HepG2 (cell line): ENCODE data around the gene ITGA2. TPM values are rescaled to one million over a fixed set of nuclear protein-coding genes. Genes with fewer than 3 reads are reported as not detected.

Experiments used
- BHLHE40 ChIP-seq: IDR thresholded peaks from 2 replicates; pipeline ENCODE4 v1.6.1; 2011; ENCODE audit warnings: low read length, improper control_type of control experiment
- MAFG ChIP-seq: sonication (generic); formaldehyde crosslinking; IDR thresholded peaks from 2 replicates; pipeline ENCODE4 v1.5.1; 2020; ENCODE audit warnings: mild to moderate bottlenecking, missing genetic modification reagents
- NONO ChIP-seq, 2 experiments: fragments of 450-650 bp in 1 of 2; sonication (generic) in 1 of 2; formaldehyde crosslinking in 1 of 2; IDR thresholded peaks in 1 of 2; conservative IDR thresholded peaks in 1 of 2; 2 replicates each; pipeline versions ENCODE4 v1.6.1 to v1.8.0; 2017 to 2022; ENCODE audit warnings: mild to moderate bottlenecking in 1 of 2, missing genetic modification reagents in 1 of 2, moderate library complexity in 1 of 2
- SNAI1 ChIP-seq: sonication (generic); formaldehyde crosslinking; IDR thresholded peaks from 2 replicates; pipeline ENCODE4 v1.5.0; 2020; ENCODE audit warnings: mild to moderate bottlenecking, missing genetic modification reagents, borderline replicate concordance
- XBP1 ChIP-seq: sonication (generic); formaldehyde crosslinking; IDR thresholded peaks from 2 replicates; pipeline ENCODE4 v1.5.0; 2020; ENCODE audit warnings: missing genetic modification reagents
- YY1 ChIP-seq: IDR thresholded peaks from 2 replicates; pipeline ENCODE4 v1.6.1; 2011; ENCODE audit warnings: low read length, low read depth, moderate library complexity, mild to moderate bottlenecking; ENCODE audit not compliant: insufficient read depth, insufficient replicate concordance
- ZBTB10 ChIP-seq: sonication (generic); formaldehyde crosslinking; IDR thresholded peaks from 2 replicates; pipeline ENCODE4 v1.4.0; 2020; ENCODE audit warnings: missing genetic modification reagents, borderline replicate concordance
- ZBTB39 ChIP-seq: sonication (generic); formaldehyde crosslinking; IDR thresholded peaks from 2 replicates; pipeline ENCODE4 v1.5.0; 2020; ENCODE audit warnings: missing genetic modification reagents
- ZNF224 ChIP-seq: sonication (generic); formaldehyde crosslinking; IDR thresholded peaks from 2 replicates; pipeline ENCODE4 v1.5.0; 2020; ENCODE audit warnings: mild to moderate bottlenecking, missing genetic modification reagents
- ZNF496 ChIP-seq: sonication (generic); formaldehyde crosslinking; IDR thresholded peaks from 2 replicates; pipeline ENCODE4 v1.8.1; 2023; ENCODE audit warnings: mild to moderate bottlenecking, moderate library complexity, missing genetic modification reagents; ENCODE audit not compliant: insufficient replicate concordance
- ZNF839 ChIP-seq: sonication (generic); formaldehyde crosslinking; IDR thresholded peaks from 2 replicates; pipeline ENCODE4 v1.4.0; 2020; ENCODE audit warnings: missing genetic modification reagents, mild to moderate bottlenecking, borderline replicate concordance
- ZSCAN31 ChIP-seq: sonication (generic); formaldehyde crosslinking; IDR thresholded peaks from 2 replicates; pipeline ENCODE4 v1.5.0; 2020; ENCODE audit warnings: low read depth, mild to moderate bottlenecking, missing genetic modification reagents
- polyA plus RNA-seq, 8 experiments: library from polyadenylated mRNA; depleted of rRNA in 3 of 8; stranded (reverse) in 7 of 8; unstranded in 1 of 8; fragments of >200 nt; fragmentation: Illumina TruSeq in 4 of 8; extraction: Trizol in 4 of 8; gene quantifications; 2 replicates each; pipeline versions ENCODE4 v1.2.1 to v1.2.3, GENCODE V29; 2011 to 2016; ENCODE audit warnings: low read depth in 4 of 8, missing spikeins in 1 of 8, mixed read lengths in 1 of 8; ENCODE audit not compliant: insufficient read depth in 1 of 8
- total RNA-seq, 5 experiments: library from RNA; depleted of rRNA; stranded (reverse); fragments of >200 nt; fragmentation: Illumina TruSeq; extraction: Trizol; gene quantifications; 2 replicates each; pipeline ENCODE4 v1.2.3, GENCODE V29; 2016; ENCODE audit warnings: low read depth in 1 of 5
- TF ChIP-seq, protein P1 (sequence below): sonication (generic); formaldehyde crosslinking; IDR thresholded peaks from 2 replicates; pipeline ENCODE4 v1.4.0; 2020; ENCODE audit warnings: mild to moderate bottlenecking, missing genetic modification reagents
- TF ChIP-seq, protein P2 (sequence below): sonication (generic); formaldehyde crosslinking; IDR thresholded peaks from 2 replicates; pipeline ENCODE4 v1.5.1; 2020; ENCODE audit warnings: missing genetic modification reagents, mild to moderate bottlenecking, borderline replicate concordance
- TF ChIP-seq, protein P3 (sequence below): sonication (generic); formaldehyde crosslinking; IDR thresholded peaks from 2 replicates; pipeline ENCODE4 v1.8.1; 2022; ENCODE audit warnings: low read depth, mild to moderate bottlenecking, missing genetic modification reagents

ITGA2 gene
- total and polyA plus RNA-seq, 2 of the 13 experiments (the other 11 are each of a cell fraction or from before 2014, with no cell fraction given): 15.8 to 58.3 TPM

DNA sequence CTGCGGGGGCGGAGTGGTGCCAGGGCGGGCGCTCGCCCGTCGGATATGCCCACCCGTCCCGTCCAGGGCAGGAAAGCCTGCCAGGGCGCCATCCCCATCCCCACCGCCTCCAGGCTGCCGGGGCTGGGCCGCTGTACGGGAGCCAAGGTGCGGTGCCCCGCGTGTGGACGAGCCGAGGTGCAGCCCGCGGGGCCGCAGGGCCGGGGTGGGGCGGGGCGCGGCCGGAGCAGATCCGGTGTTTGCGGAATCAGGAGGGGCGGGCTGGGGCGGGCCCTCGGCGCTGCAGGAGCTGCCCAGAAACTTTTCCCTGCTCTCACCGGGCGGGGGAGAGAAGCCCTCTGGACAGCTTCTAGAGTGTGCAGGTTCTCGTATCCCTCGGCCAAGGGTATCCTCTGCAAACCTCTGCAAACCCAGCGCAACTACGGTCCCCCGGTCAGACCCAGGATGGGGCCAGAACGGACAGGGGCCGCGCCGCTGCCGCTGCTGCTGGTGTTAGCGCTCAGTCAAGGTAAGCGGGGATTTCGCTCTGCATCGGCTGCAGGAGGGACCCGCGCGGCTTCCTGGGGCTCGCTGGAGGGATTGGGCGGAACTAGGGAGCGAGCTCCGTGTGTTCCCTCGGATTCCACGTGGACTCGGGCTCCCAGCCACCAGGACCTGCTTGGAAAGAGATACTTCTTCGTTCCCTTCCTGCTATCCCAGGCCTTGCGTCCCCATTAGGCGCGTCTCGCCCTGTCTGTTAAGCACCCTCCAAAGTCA, at the start of gene ITGA2 (continued):
- TF ChIP-seq YY1 (peak; percentile 31), SNAI1 (CRISPR knock-in tag) (0 out of 2 replicates have a peak, but pooled peaks have one; percentile 48), ZNF224 (CRISPR knock-in tag) (no peak), ZBTB10 (CRISPR knock-in tag) (no peak), ZSCAN31 (CRISPR knock-in tag) (peak; percentile 66; the same call in 1 of the 2 replicates), ZNF839 (CRISPR knock-in tag) (no peak), NONO (IDR thresholded peaks at IDR 0.05) (no peak), NONO (CRISPR knock-in tag; conservative IDR thresholded peaks at IDR 0.05) (no peak; the same call in 1 of the 2 replicates), ZNF496 (CRISPR knock-in tag) (no peak), XBP1 (no peak), ZBTB39 (CRISPR knock-in tag) (no peak), BHLHE40 (no peak), MAFG (no peak)
- TF ChIP-seq, protein P1, sequence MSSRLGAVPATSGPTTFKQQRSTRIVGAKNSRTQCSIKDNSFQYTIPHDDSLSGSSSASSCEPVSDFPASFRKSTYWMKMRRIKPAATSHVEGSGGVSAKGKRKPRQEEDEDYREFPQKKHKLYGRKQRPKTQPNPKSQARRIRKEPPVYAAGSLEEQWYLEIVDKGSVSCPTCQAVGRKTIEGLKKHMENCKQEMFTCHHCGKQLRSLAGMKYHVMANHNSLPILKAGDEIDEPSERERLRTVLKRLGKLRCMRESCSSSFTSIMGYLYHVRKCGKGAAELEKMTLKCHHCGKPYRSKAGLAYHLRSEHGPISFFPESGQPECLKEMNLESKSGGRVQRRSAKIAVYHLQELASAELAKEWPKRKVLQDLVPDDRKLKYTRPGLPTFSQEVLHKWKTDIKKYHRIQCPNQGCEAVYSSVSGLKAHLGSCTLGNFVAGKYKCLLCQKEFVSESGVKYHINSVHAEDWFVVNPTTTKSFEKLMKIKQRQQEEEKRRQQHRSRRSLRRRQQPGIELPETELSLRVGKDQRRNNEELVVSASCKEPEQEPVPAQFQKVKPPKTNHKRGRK (CRISPR knock-in tag): peak; percentile 63; the same call in 1 of the 2 replicates
- TF ChIP-seq, protein P2, sequence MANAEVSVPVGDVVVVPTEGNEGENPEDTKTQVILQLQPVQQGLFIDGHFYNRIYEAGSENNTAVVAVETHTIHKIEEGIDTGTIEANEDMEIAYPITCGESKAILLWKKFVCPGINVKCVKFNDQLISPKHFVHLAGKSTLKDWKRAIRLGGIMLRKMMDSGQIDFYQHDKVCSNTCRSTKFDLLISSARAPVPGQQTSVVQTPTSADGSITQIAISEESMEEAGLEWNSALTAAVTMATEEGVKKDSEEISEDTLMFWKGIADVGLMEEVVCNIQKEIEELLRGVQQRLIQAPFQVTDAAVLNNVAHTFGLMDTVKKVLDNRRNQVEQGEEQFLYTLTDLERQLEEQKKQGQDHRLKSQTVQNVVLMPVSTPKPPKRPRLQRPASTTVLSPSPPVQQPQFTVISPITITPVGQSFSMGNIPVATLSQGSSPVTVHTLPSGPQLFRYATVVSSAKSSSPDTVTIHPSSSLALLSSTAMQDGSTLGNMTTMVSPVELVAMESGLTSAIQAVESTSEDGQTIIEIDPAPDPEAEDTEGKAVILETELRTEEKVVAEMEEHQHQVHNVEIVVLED: peak; percentile 58; the same call in 1 of the 2 replicates
- TF ChIP-seq, protein P3, sequence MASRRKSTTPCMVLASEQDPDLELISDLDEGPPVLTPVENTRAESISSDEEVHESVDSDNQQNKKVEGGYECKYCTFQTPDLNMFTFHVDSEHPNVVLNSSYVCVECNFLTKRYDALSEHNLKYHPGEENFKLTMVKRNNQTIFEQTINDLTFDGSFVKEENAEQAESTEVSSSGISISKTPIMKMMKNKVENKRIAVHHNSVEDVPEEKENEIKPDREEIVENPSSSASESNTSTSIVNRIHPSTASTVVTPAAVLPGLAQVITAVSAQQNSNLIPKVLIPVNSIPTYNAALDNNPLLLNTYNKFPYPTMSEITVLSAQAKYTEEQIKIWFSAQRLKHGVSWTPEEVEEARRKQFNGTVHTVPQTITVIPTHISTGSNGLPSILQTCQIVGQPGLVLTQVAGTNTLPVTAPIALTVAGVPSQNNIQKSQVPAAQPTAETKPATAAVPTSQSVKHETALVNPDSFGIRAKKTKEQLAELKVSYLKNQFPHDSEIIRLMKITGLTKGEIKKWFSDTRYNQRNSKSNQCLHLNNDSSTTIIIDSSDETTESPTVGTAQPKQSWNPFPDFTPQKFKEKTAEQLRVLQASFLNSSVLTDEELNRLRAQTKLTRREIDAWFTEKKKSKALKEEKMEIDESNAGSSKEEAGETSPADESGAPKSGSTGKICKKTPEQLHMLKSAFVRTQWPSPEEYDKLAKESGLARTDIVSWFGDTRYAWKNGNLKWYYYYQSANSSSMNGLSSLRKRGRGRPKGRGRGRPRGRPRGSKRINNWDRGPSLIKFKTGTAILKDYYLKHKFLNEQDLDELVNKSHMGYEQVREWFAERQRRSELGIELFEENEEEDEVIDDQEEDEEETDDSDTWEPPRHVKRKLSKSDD (CRISPR knock-in tag): no peak
